HT-29 (cell line): ENCODE measurements around the gene ERC1. TPM values are rescaled to one million over a fixed set of nuclear protein-coding genes. Genes with fewer than 3 reads are reported as not detected.
"Not testable (repeated sequence)": the region's sequence is repeated elsewhere in the genome, so short reads cannot be mapped to it uniquely, and the experiment has no call there.

Source experiments
- DNase-seq: peaks from one replicate; pipeline ENCODE4 v3.0.0-alpha.2; 2015; ENCODE audit warnings: low spot score
- total RNA-seq: library from RNA; depleted of rRNA; stranded (reverse); fragments of >200 nt; shearing (Covaris generic); gene quantifications from 2 replicates; pipeline ENCODE4 v1.2.3, GENCODE V29; 2014

Gene ERC1
- total RNA-seq, 1 experiment from 2014 or later, result 11.6 TPM

- DNase-seq, result no peak
Measured at GRCh38 chr12:981961-982360, 9.1 kb upstream of the ERC1 start.

GRCh38 chr12:988646-989045, 2.4 kb upstream of the ERC1 start:
- no peak for DNase-seq

GRCh38 chr12:989051-989450, 2.0 kb upstream of the ERC1 start:
- no peak for DNase-seq

- peak; percentile 58 for DNase-seq
Measured at GRCh38 chr12:989751-990660, 1.0 kb upstream of the ERC1 start.

- peak; percentile 43 for DNase-seq
Measured at GRCh38 chr12:991350-992333, 619 bp downstream of the ERC1 start.

- DNase-seq, result no peak
Measured at GRCh38 chr12:992647-993046, 1.6 kb downstream of the ERC1 start.

- DNase-seq, result no peak
Measured at GRCh38 chr12:996881-997280, 5.9 kb downstream of the ERC1 start.

GRCh38 chr12:997505-997904, 6.5 kb downstream of the ERC1 start:
- DNase-seq, result no peak

GRCh38 chr12:998020-998874, 7.2 kb downstream of the ERC1 start:
- no peak for DNase-seq

GRCh38 chr12:999736-1000135, 8.7 kb downstream of the ERC1 start:
- not testable (repeated sequence) for DNase-seq

- no peak for DNase-seq
Measured at GRCh38 chr12:1001507-1001906, 10.5 kb downstream of the ERC1 start.

GRCh38 chr12:1003600-1004271, 12.7 kb downstream of the ERC1 start:
- no peak for DNase-seq

- DNase-seq, result no peak
Measured at GRCh38 chr12:1006255-1006654, 15.2 kb downstream of the ERC1 start.

GRCh38 chr12:1007276-1007675, 16.3 kb downstream of the ERC1 start:
- DNase-seq, result no peak

- no peak for DNase-seq
Measured at GRCh38 chr12:1007994-1008393, 17.0 kb downstream of the ERC1 start.

- DNase-seq, result no peak
Measured at GRCh38 chr12:1011091-1011490, 20.1 kb downstream of the ERC1 start.

- DNase-seq, result no peak
Measured at GRCh38 chr12:1013618-1014489, 22.8 kb downstream of the ERC1 start.

GRCh38 chr12:1019283-1019682, 28.3 kb downstream of the ERC1 start:
- DNase-seq, result no peak

- no peak for DNase-seq
Measured at GRCh38 chr12:1020389-1020788, 29.4 kb downstream of the ERC1 start.
